CD4-positive, alpha-beta memory T cell (primary cell): Measurements from ENCODE around the gene ZNF282. TPM values are rescaled to one million over a fixed set of nuclear protein-coding genes. Genes with fewer than 3 reads are reported as not detected.
A peak's percentile ranks its signal among the peaks of the same experiment; 100 is the strongest.
"Not testable (repeated sequence)": the region's sequence is repeated elsewhere in the genome, so short reads cannot be mapped to it uniquely, and the experiment has no call there.

Experiments used
- CTCF ChIA-PET: fragments of 350-600 bp; sonication (Branson Sonifier 250); formaldehyde crosslinking; loops from one replicate; lab custom pipeline; 2021; ENCODE audit warnings: inconsistent platforms; ENCODE audit not compliant: partially characterized antibody; lab: Charles Lee
- POLR2A ChIA-PET: fragments of 350-600 bp; sonication (Branson Sonifier 250); formaldehyde crosslinking; loops from one replicate; lab custom pipeline; 2021; ENCODE audit not compliant: partially characterized antibody; lab: Charles Lee
- DNase-seq, 5 donors: peaks; one replicate each; pipeline versions ENCODE4 v3.0.0 to v3.0.0-alpha.2; 2020 to 2022; ENCODE audit warnings: mixed read lengths in 1 of 5
- H3K27ac ChIP-seq: one replicate; pipeline ENCODE4 v1.7.0; 2013; ENCODE audit warnings: low read depth, low read length
- H3K27me3 ChIP-seq: 2 replicates; pipeline ENCODE4 v1.7.0; 2013; ENCODE audit warnings: mild to moderate bottlenecking, low read length, moderate library complexity; ENCODE audit not compliant: insufficient read depth
- H3K36me3 ChIP-seq: 2 replicates; pipeline ENCODE4 v1.7.0; 2013; ENCODE audit warnings: mild to moderate bottlenecking, low read length, moderate library complexity; ENCODE audit not compliant: insufficient read depth
- H3K4me1 ChIP-seq: 2 replicates; pipeline ENCODE4 v1.7.0; 2013; ENCODE audit warnings: mild to moderate bottlenecking, low read length, moderate library complexity; ENCODE audit not compliant: insufficient read depth
- H3K4me3 ChIP-seq, 2 donors: one replicate each; pipeline ENCODE4 v1.7.0; 2013; ENCODE audit warnings: low read length in 2 of 2, mild to moderate bottlenecking in 1 of 2
- H3K9me3 ChIP-seq, 2 donors: one replicate each; pipeline ENCODE4 v1.7.0; 2013; ENCODE audit warnings: low read length in 2 of 2, control low read depth in 1 of 2; ENCODE audit not compliant: control insufficient read depth in 1 of 2
- H3K27ac Mint-ChIP-seq, 7 donors: one replicate each; pipeline ENCODE4 v1.8.0; 2020 to 2021; ENCODE audit warnings: mixed read lengths in 7 of 7, mild to moderate bottlenecking in 6 of 7, inconsistent platforms in 3 of 7, moderate library complexity in 3 of 7
- H3K27me3 Mint-ChIP-seq, 2 donors: one replicate each; pipeline ENCODE4 v1.8.0; 2020 to 2021; ENCODE audit warnings: mixed read lengths in 2 of 2
- H3K36me3 Mint-ChIP-seq, 2 donors: one replicate each; pipeline ENCODE4 v1.8.0; 2020 to 2021; ENCODE audit warnings: mixed read lengths in 2 of 2, inconsistent platforms in 1 of 2, mild to moderate bottlenecking in 1 of 2
- H3K4me1 Mint-ChIP-seq, 4 donors: one replicate each; pipeline ENCODE4 v1.8.0; 2020 to 2021; ENCODE audit warnings: mixed read lengths in 4 of 4, mild to moderate bottlenecking in 1 of 4
- H3K4me3 Mint-ChIP-seq, 8 donors: one replicate each; pipeline ENCODE4 v1.8.0; 2020 to 2021; ENCODE audit warnings: mixed read lengths in 8 of 8, mild to moderate bottlenecking in 7 of 8, moderate library complexity in 6 of 8, inconsistent platforms in 3 of 8
- H3K9me3 Mint-ChIP-seq, 8 donors: one replicate each; pipeline ENCODE4 v1.8.0; 2020 to 2021; ENCODE audit warnings: mixed read lengths in 8 of 8, mild to moderate bottlenecking in 5 of 8, inconsistent platforms in 3 of 8, moderate library complexity in 1 of 8
- intact Hi-C: fragments of 100-400 bp; cut with micrococcal nuclease; formaldehyde crosslinking; loops from one replicate; pipeline ENCODE4 v1.15.1; 2023
- polyA plus RNA-seq, 2 donors: library from polyadenylated mRNA; unstranded; fragments of 300-500 nt; fragmentation: Illumina TruSeq; gene quantifications; one replicate each; pipeline ENCODE4 v1.2.3, GENCODE V29; 2021
- total RNA-seq, 2 experiments: library from RNA; stranded (reverse); gene quantifications; one replicate each; pipeline ENCODE4 v1.2.3, GENCODE V29; 2021

The ZNF282 gene
- total and polyA plus RNA-seq, 4 experiments from 2014 or later = 0.13 to 20.7 (median 10.5) TPM

DNA sequence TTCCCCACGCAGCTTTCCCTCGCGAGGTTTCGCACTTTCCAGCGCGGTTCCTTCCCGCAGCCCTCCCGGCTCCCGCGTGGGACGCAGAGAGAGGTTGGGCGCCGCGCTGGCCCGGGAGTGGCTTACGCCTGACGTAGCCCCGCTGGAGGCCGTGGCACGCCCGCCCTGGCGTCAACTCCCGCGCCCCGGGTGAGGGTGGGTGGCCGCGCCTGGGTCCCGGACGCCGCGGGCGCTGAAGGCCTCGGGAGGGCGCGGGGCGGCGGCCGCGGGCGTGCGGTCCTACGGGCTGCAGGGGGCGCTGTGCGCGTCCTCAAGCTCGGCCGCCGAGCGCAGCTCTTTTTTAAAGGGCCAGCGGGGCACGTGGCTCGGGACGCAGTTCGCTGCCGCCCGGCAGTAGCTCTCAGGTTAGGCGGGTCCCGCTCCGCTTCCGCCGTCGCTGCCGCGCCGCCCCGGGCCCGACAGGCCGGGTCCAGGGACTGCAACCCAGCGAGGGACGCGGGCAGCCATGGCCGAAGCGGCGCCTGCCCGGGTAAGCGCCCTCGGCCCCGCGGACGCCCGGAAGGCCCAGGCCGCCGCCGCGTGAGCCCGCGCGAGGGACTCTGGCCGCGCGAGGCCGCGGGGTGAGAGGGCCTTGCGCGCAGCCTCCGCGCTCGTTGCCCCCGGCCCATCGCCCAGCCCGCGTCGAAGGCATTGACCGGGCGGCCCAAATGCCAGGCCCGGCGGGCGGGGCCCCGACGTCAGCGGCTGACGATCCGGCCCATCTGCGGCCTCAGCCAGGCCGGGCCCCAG lies 66.7 kb downstream of the ZNF282 start, which contains the start of gene ZNF783:
ZNF783 (plus strand) TSS at position 368 of the 789 bp plus-strand sequence; CDS start at position 506, 138 bp downstream.
- Histone ChIP-seq H3K4me1 (peaks cover 25% of the 10 kb centered on the region), H3K9me3 (no peaks in the 10 kb centered on the region), H3K27me3 (no peaks in the 10 kb centered on the region), H3K36me3 (peaks cover 8% of the 10 kb centered on the region), H3K4me3 (peak within 1 kb of the TSS; percentile 52 to 61), H3K27ac (peak within 1 kb of the TSS; percentile 68)
- H3K27me3 Mint-ChIP-seq = no peaks in the 10 kb centered on the region
- H3K27ac Mint-ChIP-seq = peak within 1 kb of the TSS; percentile 87 to 95 (median 92)
- peak; percentile 84 to 89 (median 87) for DNase-seq
- ChIA-PET POLR2A (interaction anchor here (0.9 to 4.9 kb wide), 17 partner anchors 8 to 362 kb away, joined by 3 to 102 read pairs (median 6); partner anchors contain the start of genes ZNF282, ZNF398, ZNF425 and ZNF777), CTCF (interaction anchor here (0.7 to 4.3 kb wide), 13 partner anchors 10 to 363 kb away, joined by 3 to 63 read pairs (median 5); partner anchors contain the start of genes PDIA4, ZNF212 and ZNF777)
- H3K36me3 Mint-ChIP-seq = peaks cover 8 to 21% of the 10 kb centered on the region in 2 donors
- intact Hi-C loops = loop anchor here (1.0 to 10.0 kb wide), 5 partner anchors 23 to 277 kb away; partner anchors contain the start of genes ZNF212 and ZNF746
- peak within 1 kb of the TSS; percentile 84 to 92 (median 87) for H3K4me3 Mint-ChIP-seq
- peaks cover 13 to 33% (median 21%) of the 10 kb centered on the region in 4 donors for H3K4me1 Mint-ChIP-seq
- H3K9me3 Mint-ChIP-seq = no peaks in the 10 kb centered on the region

DNA sequence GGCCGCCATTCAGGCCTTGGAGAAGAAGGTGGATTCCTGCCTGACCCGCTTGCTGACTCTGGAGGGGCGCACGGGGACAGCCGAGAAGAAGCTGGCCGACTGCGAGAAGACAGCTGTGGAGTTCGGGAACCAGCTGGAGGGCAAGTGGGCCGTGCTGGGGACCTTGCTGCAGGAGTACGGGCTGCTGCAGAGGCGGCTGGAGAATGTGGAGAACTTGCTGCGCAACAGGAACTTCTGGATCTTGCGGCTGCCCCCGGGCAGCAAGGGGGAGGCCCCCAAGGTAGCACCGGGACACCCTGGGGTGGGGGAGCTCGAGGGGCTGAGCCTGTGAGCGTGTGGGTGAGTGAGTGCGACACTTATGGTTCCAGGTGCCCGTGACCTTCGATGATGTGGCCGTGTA lies 71.1 kb downstream of the ZNF282 start:
- H3K4me3 Mint-ChIP-seq = no peak overlapping the region
- no peak overlapping the region for H3K27ac ChIP-seq
- H3K4me3 ChIP-seq = no peak overlapping the region
- H3K36me3 Mint-ChIP-seq = peaks cover 33 to 57% of the 10 kb centered on the region in 2 donors
- POLR2A ChIA-PET = no interaction called here
- no peaks in the 10 kb centered on the region for H3K27me3 ChIP-seq
- H3K4me1 Mint-ChIP-seq = peaks cover 9 to 24% (median 17%) of the 10 kb centered on the region in 4 donors
- no peaks in the 10 kb centered on the region for H3K27me3 Mint-ChIP-seq
- CTCF ChIA-PET = interaction anchor here (3.0 kb wide), 1 partner anchor 19 kb away, joined by 13 read pairs; no protein-coding TSS in a partner anchor
- no peak for DNase-seq
- H3K9me3 Mint-ChIP-seq = no peaks in the 10 kb centered on the region
- H3K9me3 ChIP-seq = no peaks in the 10 kb centered on the region
- intact Hi-C loops = loop anchor here (10.0 kb wide), 1 partner anchor 282 kb away; no protein-coding TSS in a partner anchor
- H3K4me1 ChIP-seq = peaks cover 21% of the 10 kb centered on the region
- H3K27ac Mint-ChIP-seq = no peak overlapping the region
- H3K36me3 ChIP-seq = peaks cover 30% of the 10 kb centered on the region

DNA sequence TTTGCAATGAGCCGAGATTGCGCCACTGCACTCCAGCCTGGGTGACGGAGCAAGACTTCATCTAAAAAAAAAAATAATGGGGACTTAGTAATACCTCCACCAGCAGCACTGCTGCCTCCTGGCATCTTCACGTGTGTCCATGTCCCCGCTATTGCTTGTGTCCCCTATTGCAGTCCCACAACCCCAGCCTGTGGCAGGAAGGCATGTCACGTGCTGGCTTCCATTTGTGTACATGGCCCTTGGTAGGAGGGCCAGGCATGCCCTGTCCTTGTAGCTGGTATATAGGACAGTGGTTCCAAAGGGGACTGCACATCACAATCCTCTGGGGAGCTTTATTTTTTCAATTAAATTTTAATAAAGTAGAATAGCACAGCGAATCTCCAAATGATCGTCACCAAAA lies 72.4 kb downstream of the ZNF282 start:
- ChIA-PET CTCF (no interaction called here), POLR2A (interaction anchor here (2.2 kb wide), 1 partner anchor 17 kb away, joined by 7 read pairs; no protein-coding TSS in a partner anchor)
- Mint-ChIP-seq H3K27ac (peak overlapping the region in 1 of 7 donors; percentile 36), H3K9me3 (no peaks in the 10 kb centered on the region), H3K4me3 (no peak overlapping the region), H3K36me3 (peaks cover 34 to 67% of the 10 kb centered on the region in 2 donors), H3K4me1 (peaks cover 11 to 21% (median 13%) of the 10 kb centered on the region in 4 donors), H3K27me3 (no peaks in the 10 kb centered on the region)
- peaks cover 16% of the 10 kb centered on the region for H3K4me1 ChIP-seq
- no peaks in the 10 kb centered on the region for H3K27me3 ChIP-seq
- intact Hi-C loops = loop anchor here (10.0 kb wide), 1 partner anchor 283 kb away; no protein-coding TSS in a partner anchor
- H3K9me3 ChIP-seq = no peaks in the 10 kb centered on the region
- no peak overlapping the region for H3K27ac ChIP-seq
- no peak overlapping the region for H3K4me3 ChIP-seq
- DNase-seq = no peak
- peaks cover 33% of the 10 kb centered on the region for H3K36me3 ChIP-seq

DNA sequence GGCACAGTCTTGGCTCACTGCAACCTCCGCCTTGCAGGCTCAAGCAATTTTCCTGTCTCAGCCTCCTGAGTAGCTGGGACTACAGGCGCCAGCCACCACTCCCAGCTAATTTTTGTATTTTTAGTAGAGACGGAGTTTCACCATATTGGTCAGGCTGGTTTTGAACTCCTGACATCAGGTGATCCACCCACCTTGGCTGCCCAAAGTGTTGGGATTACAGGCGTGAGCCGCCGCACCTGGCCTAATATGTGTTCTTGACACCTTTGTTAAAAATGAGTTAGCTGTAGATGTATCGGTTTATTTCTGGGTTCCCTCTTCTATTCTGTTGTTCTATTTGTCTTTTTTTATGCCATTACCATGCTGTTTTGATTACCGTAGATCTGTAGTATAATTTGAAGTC lies 79.1 kb downstream of the ZNF282 start:
- H3K4me1 Mint-ChIP-seq, intact Hi-C loops, DNase-seq, H3K4me3 Mint-ChIP-seq, H3K9me3 ChIP-seq, H3K4me3 ChIP-seq, H3K4me1 ChIP-seq, POLR2A ChIA-PET, H3K9me3 Mint-ChIP-seq, H3K27me3 Mint-ChIP-seq, H3K27ac ChIP-seq, H3K27me3 ChIP-seq: not testable (repeated sequence)
- Mint-ChIP-seq H3K27ac (peak overlapping the region in 1 of 7 donors; percentile 62), H3K36me3 (peaks cover 41 to 73% of the 10 kb centered on the region in 2 donors)
- CTCF ChIA-PET = interaction anchor here (1.6 to 5.8 kb wide), 2 partner anchors 12 to 36 kb away, joined by 3 to 20 read pairs; partner anchors contain the start of gene ZNF783
- H3K36me3 ChIP-seq = peaks cover 26% of the 10 kb centered on the region

Other genes with a start within 250 kb of the ZNF282 start
- gene PDIA4, start 167.0 kb upstream of the ZNF282 start, total RNA-seq = 10 to 100 TPM; 82.8 to 87.1 TPM
- gene PDIA4, start 167.0 kb upstream of the ZNF282 start, polyA plus RNA-seq = 100 to 1,000 TPM; 102 to 125 TPM
- gene ZNF786, start 104.8 kb upstream of the ZNF282 start, total RNA-seq = 10 to 100 TPM; 18.6 to 18.8 TPM
- gene ZNF786, start 104.8 kb upstream of the ZNF282 start, polyA plus RNA-seq = 10 to 100 TPM in 1 of 2 donors, 1 to 10 TPM in 1; 2.3 to 14.1 TPM
- 1 to 10 TPM; 3.2 to 4.0 TPM for gene ZNF425, start 69.2 kb upstream of the ZNF282 start, total RNA-seq
- 1 to 10 TPM in 1 of 2 donors, under 1 TPM in 1; 0.24 to 1.7 TPM for gene ZNF425, start 69.2 kb upstream of the ZNF282 start, polyA plus RNA-seq
- 10 to 100 TPM; 26.9 to 28.4 TPM for gene ZNF398, start 48.1 kb upstream of the ZNF282 start, total RNA-seq
- gene ZNF398, start 48.1 kb upstream of the ZNF282 start, polyA plus RNA-seq = 10 to 100 TPM in 1 of 2 donors, 1 to 10 TPM in 1; 7.5 to 13.9 TPM
- gene ZNF212, start 44.1 kb downstream of the ZNF282 start, total RNA-seq = 10 to 100 TPM; 21.5 to 24.0 TPM
- gene ZNF212, start 44.1 kb downstream of the ZNF282 start, polyA plus RNA-seq = 1 to 10 TPM; 4.5 to 9.3 TPM
- gene ZNF783, start 66.7 kb downstream of the ZNF282 start, total RNA-seq = 10 to 100 TPM; 42.6 to 43.5 TPM
- gene ZNF783, start 66.7 kb downstream of the ZNF282 start, polyA plus RNA-seq = 1 to 10 TPM; 2.7 to 8.0 TPM